ENCODE results near the gene KDM6A.

GRCh38 chrX:44973420-44973932 lies 100.5 kb downstream of the KDM6A start:
- TF ChIP-seq CTCF (IDR thresholded peaks at IDR 0.05) (no peak), POLR2A (IDR thresholded peaks at IDR 0.05) (no peak)

Data from right lobe of liver (tissue), 4 donors.